Gastrocnemius medialis (tissue), 4 donors: ENCODE measurements around the gene MED16.

Experiments
- POLR2A ChIP-seq, 2 donors: fragments of 450-650 bp; IDR thresholded peaks; one replicate each; pipeline ENCODE4 v1.6.1; 2017; ENCODE audit warnings: antibody characterized with exemption in 2 of 2, mild to moderate bottlenecking in 2 of 2, moderate library complexity in 2 of 2
- TF ChIP-seq, protein P1 (sequence below), 5 experiments: fragments of 450-650 bp in 3 of 5; fragments of 200-600 bp in 2 of 5; sonication (generic) in 2 of 5; IDR thresholded peaks in 4 of 5; conservative IDR thresholded peaks in 1 of 5; 1 replicate in 4 of 5; 2 replicates in 1 of 5; pipeline ENCODE4 v1.5.1; 2016 to 2019; ENCODE audit warnings: antibody characterized with exemption in 5 of 5, mild to moderate bottlenecking in 3 of 5, moderate library complexity in 3 of 5

DNA sequence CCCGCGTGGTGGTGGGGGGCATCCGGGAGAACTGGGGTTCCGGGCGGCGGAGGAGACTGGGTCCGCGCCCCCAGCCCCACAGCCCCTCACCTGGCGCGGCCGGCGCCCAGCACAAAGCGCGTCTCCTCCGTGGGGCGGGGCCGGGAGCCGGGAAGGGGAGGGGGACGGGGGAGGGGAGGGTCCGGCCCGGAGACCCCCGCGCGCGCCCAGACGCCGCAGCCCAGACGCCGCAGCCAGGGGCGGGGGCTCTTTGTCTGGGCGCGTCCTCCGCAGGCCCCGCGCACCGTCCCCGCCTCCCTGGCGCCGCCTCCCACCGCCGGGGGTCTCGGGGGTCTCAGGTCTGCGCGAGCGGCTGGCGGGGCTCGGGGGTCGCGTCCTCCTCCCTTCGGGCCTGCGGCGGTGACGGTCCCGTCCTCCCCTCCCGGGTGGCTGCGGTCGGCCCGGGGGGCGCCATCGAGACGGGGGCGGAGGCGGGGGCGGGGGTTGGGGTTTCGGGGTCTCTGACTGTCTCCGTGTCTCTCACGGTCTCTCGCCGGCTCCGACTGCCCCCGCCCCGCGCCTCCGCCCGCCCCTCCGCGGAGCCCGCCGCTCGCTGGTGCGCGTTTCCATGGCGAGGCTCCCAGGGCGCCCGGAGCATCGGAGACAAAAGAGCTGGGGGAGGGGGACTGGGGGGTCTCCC, 71.0 kb downstream of the MED16 start, which contains the start of gene PLPPR3:
- TF ChIP-seq POLR2A (IDR thresholded peaks at IDR 0.05): no peak
- TF ChIP-seq, protein P1, sequence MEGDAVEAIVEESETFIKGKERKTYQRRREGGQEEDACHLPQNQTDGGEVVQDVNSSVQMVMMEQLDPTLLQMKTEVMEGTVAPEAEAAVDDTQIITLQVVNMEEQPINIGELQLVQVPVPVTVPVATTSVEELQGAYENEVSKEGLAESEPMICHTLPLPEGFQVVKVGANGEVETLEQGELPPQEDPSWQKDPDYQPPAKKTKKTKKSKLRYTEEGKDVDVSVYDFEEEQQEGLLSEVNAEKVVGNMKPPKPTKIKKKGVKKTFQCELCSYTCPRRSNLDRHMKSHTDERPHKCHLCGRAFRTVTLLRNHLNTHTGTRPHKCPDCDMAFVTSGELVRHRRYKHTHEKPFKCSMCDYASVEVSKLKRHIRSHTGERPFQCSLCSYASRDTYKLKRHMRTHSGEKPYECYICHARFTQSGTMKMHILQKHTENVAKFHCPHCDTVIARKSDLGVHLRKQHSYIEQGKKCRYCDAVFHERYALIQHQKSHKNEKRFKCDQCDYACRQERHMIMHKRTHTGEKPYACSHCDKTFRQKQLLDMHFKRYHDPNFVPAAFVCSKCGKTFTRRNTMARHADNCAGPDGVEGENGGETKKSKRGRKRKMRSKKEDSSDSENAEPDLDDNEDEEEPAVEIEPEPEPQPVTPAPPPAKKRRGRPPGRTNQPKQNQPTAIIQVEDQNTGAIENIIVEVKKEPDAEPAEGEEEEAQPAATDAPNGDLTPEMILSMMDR (IDR thresholded peaks at IDR 0.05 in 4 of 5, conservative IDR thresholded peaks at IDR 0.05 in 1 of 5): no peak
